ENCODE results near the gene MVB12B. TPM values are rescaled to one million over a fixed set of nuclear protein-coding genes. Genes with fewer than 3 reads are reported as not detected.
"Not testable (repeated sequence)": the region's sequence is repeated elsewhere in the genome, so short reads cannot be mapped to it uniquely, and the experiment has no call there.

Gene MVB12B, protein sequence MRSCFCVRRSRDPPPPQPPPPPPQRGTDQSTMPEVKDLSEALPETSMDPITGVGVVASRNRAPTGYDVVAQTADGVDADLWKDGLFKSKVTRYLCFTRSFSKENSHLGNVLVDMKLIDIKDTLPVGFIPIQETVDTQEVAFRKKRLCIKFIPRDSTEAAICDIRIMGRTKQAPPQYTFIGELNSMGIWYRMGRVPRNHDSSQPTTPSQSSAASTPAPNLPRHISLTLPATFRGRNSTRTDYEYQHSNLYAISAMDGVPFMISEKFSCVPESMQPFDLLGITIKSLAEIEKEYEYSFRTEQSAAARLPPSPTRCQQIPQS
- 5.4 and 8.0 TPM in 2 replicates for total RNA-seq

DNA sequence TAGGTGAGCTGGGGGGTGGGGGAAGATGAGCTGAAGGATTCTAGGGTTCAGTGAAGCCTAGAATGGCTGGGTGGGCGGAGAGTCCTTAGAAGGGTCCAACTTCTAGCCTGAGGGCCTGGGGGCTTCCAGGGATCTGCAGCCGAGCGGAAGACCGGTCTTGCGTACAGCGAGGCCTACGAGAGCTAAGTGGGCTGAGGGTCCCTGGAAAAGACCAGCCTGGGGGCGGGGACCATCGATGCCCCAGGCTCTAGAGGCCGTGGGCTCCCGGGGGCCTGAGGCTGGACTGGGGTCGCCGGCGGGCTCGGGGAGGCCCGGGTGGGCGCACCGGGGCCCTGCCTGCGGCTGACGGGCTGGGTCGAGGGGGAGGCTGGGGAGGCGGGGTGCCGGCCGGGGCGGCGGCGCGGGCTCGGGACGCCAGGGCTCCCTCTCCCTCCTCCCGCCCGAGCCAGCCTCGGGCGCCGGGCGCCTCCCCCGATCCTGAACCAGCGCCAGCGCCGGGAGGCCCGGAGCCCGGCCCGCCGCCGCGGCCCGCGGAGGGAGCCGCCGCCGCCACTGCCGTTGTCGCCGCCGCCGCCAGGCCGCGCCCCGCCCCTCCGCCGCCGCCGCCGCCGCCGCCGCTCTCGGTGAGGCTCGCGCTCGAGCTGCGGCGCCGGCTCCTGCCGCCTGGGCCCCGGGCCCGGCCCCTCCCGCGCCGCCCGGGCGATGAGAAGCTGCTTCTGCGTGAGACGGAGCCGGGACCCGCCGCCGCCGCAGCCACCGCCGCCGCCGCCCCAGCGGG is at the start of gene MVB12B:
Gene MVB12B (plus strand): TSS at position 602 of the 778 bp plus-strand sequence. CDS start 101 bp downstream, at position 703.
- Histone ChIP-seq H3K27ac (ENCODE audit: low read depth, low read length) (peak within 1 kb of the TSS; percentile 19), H3K4me3 (ENCODE audit: insufficient read depth, low read length) (peak within 1 kb of the TSS; percentile 77), H3K36me3 (ENCODE audit: insufficient read depth, low read length) (no peaks in the 10 kb centered on the region), H2AFZ (ENCODE audit: low read length) (peak within 1 kb of the TSS; percentile 85), H3K27me3 (ENCODE audit: insufficient read depth, low read length) (no peaks in the 10 kb centered on the region), H3K4me1 (ENCODE audit: insufficient read depth, low read length) (peaks cover 13% of the 10 kb centered on the region), H4K20me1 (ENCODE audit: insufficient read depth, low read length) (no peaks in the 10 kb centered on the region), H3K79me2 (ENCODE audit: insufficient read depth, low read length) (peaks cover 32% of the 10 kb centered on the region), H3K4me2 (ENCODE audit: insufficient read depth, low read length) (peak within 1 kb of the TSS; percentile 92), H3K9me3 (ENCODE audit: low read depth, low read length) (no peaks in the 10 kb centered on the region)
- TF ChIP-seq, protein P1, sequence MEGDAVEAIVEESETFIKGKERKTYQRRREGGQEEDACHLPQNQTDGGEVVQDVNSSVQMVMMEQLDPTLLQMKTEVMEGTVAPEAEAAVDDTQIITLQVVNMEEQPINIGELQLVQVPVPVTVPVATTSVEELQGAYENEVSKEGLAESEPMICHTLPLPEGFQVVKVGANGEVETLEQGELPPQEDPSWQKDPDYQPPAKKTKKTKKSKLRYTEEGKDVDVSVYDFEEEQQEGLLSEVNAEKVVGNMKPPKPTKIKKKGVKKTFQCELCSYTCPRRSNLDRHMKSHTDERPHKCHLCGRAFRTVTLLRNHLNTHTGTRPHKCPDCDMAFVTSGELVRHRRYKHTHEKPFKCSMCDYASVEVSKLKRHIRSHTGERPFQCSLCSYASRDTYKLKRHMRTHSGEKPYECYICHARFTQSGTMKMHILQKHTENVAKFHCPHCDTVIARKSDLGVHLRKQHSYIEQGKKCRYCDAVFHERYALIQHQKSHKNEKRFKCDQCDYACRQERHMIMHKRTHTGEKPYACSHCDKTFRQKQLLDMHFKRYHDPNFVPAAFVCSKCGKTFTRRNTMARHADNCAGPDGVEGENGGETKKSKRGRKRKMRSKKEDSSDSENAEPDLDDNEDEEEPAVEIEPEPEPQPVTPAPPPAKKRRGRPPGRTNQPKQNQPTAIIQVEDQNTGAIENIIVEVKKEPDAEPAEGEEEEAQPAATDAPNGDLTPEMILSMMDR (IDR thresholded peaks at IDR 0.05; ENCODE audit: extremely low read depth, low read depth, low read length): no peak
- DNase-seq (ENCODE audit: insufficient read length, low spot score, missing footprints): peak; percentile 98

DNA sequence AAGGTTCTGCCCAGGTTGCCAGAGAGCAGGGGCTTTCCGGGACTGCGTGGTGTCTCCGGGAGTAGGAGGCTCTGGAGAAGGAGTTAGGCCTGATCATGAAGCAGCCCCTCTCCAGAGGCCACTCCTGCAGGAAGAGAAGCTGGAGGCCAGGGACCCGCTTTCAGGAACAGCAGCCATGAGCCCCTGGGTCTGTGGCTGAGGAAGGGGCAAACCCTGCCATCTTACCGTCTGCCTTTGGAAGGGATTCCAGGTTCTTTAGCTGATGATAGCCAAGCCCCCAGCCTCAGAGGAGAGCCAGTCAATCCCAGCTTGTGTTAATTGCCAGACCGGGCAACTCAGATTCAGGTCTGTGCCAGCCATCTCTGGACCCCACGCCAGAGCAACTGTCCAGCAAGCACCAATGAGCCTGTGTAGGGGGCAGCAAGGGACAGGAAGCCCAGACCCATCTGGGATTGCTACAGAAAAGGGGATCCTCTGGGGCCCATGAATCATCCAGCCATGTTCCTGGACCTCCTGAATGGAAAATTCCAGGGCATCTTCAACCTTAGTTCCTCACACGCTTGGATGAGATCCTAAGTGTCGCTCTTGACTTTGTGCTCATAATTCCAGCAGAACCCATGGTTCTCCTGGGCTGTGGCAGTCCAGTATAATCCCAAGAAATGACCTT is 42.7 kb upstream of the MVB12B start:
- no peak for DNase-seq (ENCODE audit: insufficient read length, low spot score, missing footprints)
- no peak overlapping the region for H3K27ac ChIP-seq (ENCODE audit: low read depth, low read length)

DNA sequence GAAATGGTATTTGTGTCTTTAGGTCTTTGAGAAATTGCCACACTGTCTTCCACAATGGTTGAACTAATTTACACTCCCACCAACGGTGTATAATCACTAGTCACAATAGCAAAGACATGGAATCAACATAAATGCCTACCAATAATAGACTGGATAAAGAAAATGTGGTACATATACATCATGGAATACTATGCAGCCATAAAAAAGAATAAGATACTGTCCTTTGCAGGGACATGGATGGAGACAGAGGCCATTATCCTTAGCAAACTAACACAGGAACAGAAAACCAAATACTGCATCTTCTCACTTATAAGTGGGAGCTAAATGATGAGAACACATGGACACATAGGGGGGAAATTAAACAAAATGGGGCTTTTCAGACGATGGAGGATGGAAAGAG is 41.0 kb upstream of the MVB12B start:
- DNase-seq (ENCODE audit: insufficient read length, low spot score, missing footprints); H3K79me2 ChIP-seq (ENCODE audit: insufficient read depth, low read length): not testable (repeated sequence)

More for the DNA sequence above, 42.7 kb upstream of the MVB12B start:
- Histone ChIP-seq H4K20me1 (ENCODE audit: insufficient read depth, low read length) (no peaks in the 10 kb centered on the region), H2AFZ (ENCODE audit: low read length) (no peak overlapping the region), H3K4me1 (ENCODE audit: insufficient read depth, low read length) (no peaks in the 10 kb centered on the region), H3K9me3 (ENCODE audit: low read depth, low read length) (no peaks in the 10 kb centered on the region), H3K4me2 (ENCODE audit: insufficient read depth, low read length) (no peak overlapping the region), H3K79me2 (ENCODE audit: insufficient read depth, low read length) (no peaks in the 10 kb centered on the region), H3K36me3 (ENCODE audit: insufficient read depth, low read length) (no peaks in the 10 kb centered on the region), H3K4me3 (ENCODE audit: insufficient read depth, low read length) (no peak overlapping the region), H3K27me3 (ENCODE audit: insufficient read depth, low read length) (peaks cover 13% of the 10 kb centered on the region)
- TF ChIP-seq, protein P1 (IDR thresholded peaks at IDR 0.05; ENCODE audit: extremely low read depth, low read depth, low read length): no peak

DNA sequence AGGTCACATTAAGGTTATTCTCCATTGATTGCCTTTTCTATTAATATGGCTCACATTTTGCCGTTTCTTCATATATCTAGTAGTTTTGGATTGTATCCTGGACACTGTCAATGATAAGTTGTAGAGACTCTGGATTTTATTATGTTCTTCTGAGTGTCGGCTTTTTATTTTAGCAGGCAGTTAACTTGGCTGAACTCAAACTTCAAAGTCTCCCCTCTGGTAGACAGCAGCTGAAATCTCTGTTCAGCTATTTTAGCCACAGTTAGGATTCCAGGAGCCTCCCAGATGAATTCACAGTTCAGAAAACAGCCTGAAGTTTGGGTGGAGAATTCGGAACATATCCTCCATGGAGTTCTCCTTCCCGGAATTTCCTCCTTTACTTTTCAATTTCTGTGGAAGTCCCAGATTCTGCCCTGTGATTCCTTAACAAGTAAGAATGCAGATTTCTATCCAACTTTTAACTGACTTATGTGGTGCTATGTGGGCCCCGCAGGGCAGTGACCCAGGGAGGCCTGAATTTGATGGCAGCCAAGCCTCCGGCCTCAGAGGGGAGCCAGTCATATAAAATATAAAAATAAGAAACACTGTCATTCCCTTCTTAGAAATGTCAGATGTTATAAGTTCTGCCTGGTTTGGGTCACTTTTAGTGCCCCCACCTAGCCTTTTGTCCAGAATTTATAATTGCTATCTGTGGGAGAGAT is 39.3 kb upstream of the MVB12B start:
- Histone ChIP-seq H3K27ac (ENCODE audit: low read depth, low read length) (no peak overlapping the region), H3K36me3 (ENCODE audit: insufficient read depth, low read length) (no peaks in the 10 kb centered on the region), H3K27me3 (ENCODE audit: insufficient read depth, low read length) (peaks cover 18% of the 10 kb centered on the region), H3K9me3 (ENCODE audit: low read depth, low read length) (no peaks in the 10 kb centered on the region), H3K4me2 (ENCODE audit: insufficient read depth, low read length) (no peak overlapping the region), H2AFZ (ENCODE audit: low read length) (no peak overlapping the region), H3K4me3 (ENCODE audit: insufficient read depth, low read length) (no peak overlapping the region), H3K79me2 (ENCODE audit: insufficient read depth, low read length) (no peaks in the 10 kb centered on the region), H4K20me1 (ENCODE audit: insufficient read depth, low read length) (no peaks in the 10 kb centered on the region), H3K4me1 (ENCODE audit: insufficient read depth, low read length) (no peaks in the 10 kb centered on the region)
- DNase-seq (ENCODE audit: insufficient read length, low spot score, missing footprints): no peak
- TF ChIP-seq, protein P1 (IDR thresholded peaks at IDR 0.05; ENCODE audit: extremely low read depth, low read depth, low read length): no peak

More for the DNA sequence above, 41.0 kb upstream of the MVB12B start:
- not testable (repeated sequence) for H3K36me3 ChIP-seq (ENCODE audit: insufficient read depth, low read length); H3K4me2 ChIP-seq (ENCODE audit: insufficient read depth, low read length); H4K20me1 ChIP-seq (ENCODE audit: insufficient read depth, low read length); H3K4me3 ChIP-seq (ENCODE audit: insufficient read depth, low read length); H3K27ac ChIP-seq (ENCODE audit: low read depth, low read length); H3K9me3 ChIP-seq (ENCODE audit: low read depth, low read length); H3K4me1 ChIP-seq (ENCODE audit: insufficient read depth, low read length); H2AFZ ChIP-seq (ENCODE audit: low read length)
- H3K27me3 ChIP-seq (ENCODE audit: insufficient read depth, low read length): peaks cover 15% of the 10 kb centered on the region
